Small intestine (tissue), 7 donors: ENCODE data around the gene FAM171A2. TPM values are rescaled to one million over a fixed set of nuclear protein-coding genes. Genes with fewer than 3 reads are reported as not detected.
"Not testable (repeated sequence)": the region's sequence is repeated elsewhere in the genome, so short reads cannot be mapped to it uniquely, and the experiment has no call there.

Source experiments
- DNase-seq, 2 donors: peaks; one replicate each; pipeline versions ENCODE4 v3.0.0 to v3.0.0-alpha.2; 2013
- FAIRE-seq: peaks from 2 replicates; lab custom pipeline; 2012; peaks lifted over from hg19 to GRCh38; lab: Jason Lieb, UNC
- H3K27ac ChIP-seq, 3 donors: one replicate each; pipeline ENCODE4 v1.5.1; 2013; ENCODE audit warnings: low read length in 2 of 3, mild to moderate bottlenecking in 2 of 3, control low read depth in 1 of 3, inconsistent platforms in 1 of 3, low read depth in 1 of 3, moderate library complexity in 1 of 3
- H3K27me3 ChIP-seq, 3 donors: one replicate each; pipeline ENCODE4 v1.6.1; 2013; ENCODE audit warnings: low read length in 3 of 3, inconsistent platforms in 1 of 3; ENCODE audit not compliant: control insufficient read depth in 3 of 3, insufficient read depth in 3 of 3
- H3K36me3 ChIP-seq, 3 donors: one replicate each; pipeline ENCODE4 v1.6.1; 2013; ENCODE audit warnings: low read length in 3 of 3, inconsistent platforms in 1 of 3, low read depth in 1 of 3, mild to moderate bottlenecking in 1 of 3, moderate library complexity in 1 of 3; ENCODE audit not compliant: control insufficient read depth in 3 of 3, insufficient read depth in 2 of 3
- H3K4me1 ChIP-seq, 3 donors: one replicate each; pipeline ENCODE4 v1.6.1; 2013; ENCODE audit warnings: low read length in 2 of 3, inconsistent platforms in 1 of 3, low read depth in 1 of 3, mild to moderate bottlenecking in 1 of 3, moderate library complexity in 1 of 3; ENCODE audit not compliant: control insufficient read depth in 3 of 3, insufficient read depth in 2 of 3
- H3K4me3 ChIP-seq, 3 donors: one replicate each; pipeline ENCODE4 v1.5.1; 2013; ENCODE audit warnings: low read length in 3 of 3, control low read depth in 1 of 3, inconsistent platforms in 1 of 3, low read depth in 1 of 3, mild to moderate bottlenecking in 1 of 3, moderate library complexity in 1 of 3
- H3K9me3 ChIP-seq, 2 donors: one replicate each; pipeline ENCODE4 v1.6.1; 2013; ENCODE audit warnings: low read depth in 1 of 2, low read length in 1 of 2; ENCODE audit not compliant: control insufficient read depth in 2 of 2, insufficient read depth in 1 of 2
- WGBS, 3 donors: extraction: QIAGEN DNeasy Blood & Tissue Kit; methylation state at CpG; one replicate each; pipeline ENCODE4 v1.1.7; 2013; 5-methylcytosine and 5-hydroxymethylcytosine counted together
- polyA plus RNA-seq, 4 donors: library from polyadenylated mRNA; stranded (reverse) in 3 of 4; unstranded in 1 of 4; fragments of 200-250 nt in 3 of 4; fragments of 120-200 nt in 1 of 4; gene quantifications; one replicate each; pipeline versions ENCODE4 v1.2.1 to v1.2.3, GENCODE V29; 2013
- donor health status: healthy with polysubstance abuse.
- donor health status: control.
- donor health status: control.
- donor health status: Bipolar disorder and iron deficiency.
- donor health status: healthy.

Gene FAM171A2
- polyA plus RNA-seq, 4 donors, result 0.87 to 3.1 TPM; not detected in 2

GRCh38 chr17:44338702-44339101 is 25.0 kb downstream of the FAM171A2 start:
- Histone ChIP-seq H3K27me3 (no peaks in the 10 kb centered on the region), H3K27ac (peak overlapping the region in 1 of 3 donors; percentile 79), H3K36me3 (no peaks in the 10 kb centered on the region), H3K9me3 (no peaks in the 10 kb centered on the region), H3K4me3 (no peak overlapping the region), H3K4me1 (peaks cover 0 to 32% (median 0%) of the 10 kb centered on the region in 3 donors)
- no peak for FAIRE-seq
- WGBS, 3 donors, result 35 to 52% (median 38%) methylated on average over 6 of the region's 6 CpGs
- DNase-seq, result peak in 1 of 2 donors; percentile 86

- Histone ChIP-seq H3K36me3 (no peaks in the 10 kb centered on the region), H3K27me3 (no peaks in the 10 kb centered on the region), H3K4me1 (peaks cover 0 to 27% (median 0%) of the 10 kb centered on the region in 3 donors), H3K4me3 (no peak overlapping the region), H3K9me3 (no peaks in the 10 kb centered on the region), H3K27ac (no peak overlapping the region)
- DNase-seq, result no peak
- 45 to 71% (median 65%) methylated on average over 5 of the region's 5 CpGs for WGBS, 3 donors
- no peak for FAIRE-seq
Measured at GRCh38 chr17:44335968-44336367, 27.7 kb downstream of the FAM171A2 start.

GRCh38 chr17:44335564-44335963 is 28.1 kb downstream of the FAM171A2 start:
- WGBS, 3 donors, result 78 to 86% (median 82%) methylated on average over 3 of the region's 3 CpGs
- FAIRE-seq (no peak), DNase-seq (no peak)
- Histone ChIP-seq H3K4me1 (peaks cover 0 to 26% (median 0%) of the 10 kb centered on the region in 3 donors), H3K27me3 (no peaks in the 10 kb centered on the region), H3K9me3 (no peaks in the 10 kb centered on the region), H3K4me3 (no peak overlapping the region), H3K27ac (no peak overlapping the region), H3K36me3 (no peaks in the 10 kb centered on the region)

GRCh38 chr17:44334727-44335126 is 28.9 kb downstream of the FAM171A2 start:
- no peak overlapping the region for H3K4me3 ChIP-seq
- no peak overlapping the region for H3K27ac ChIP-seq
- no peaks in the 10 kb centered on the region for H3K9me3 ChIP-seq
- H3K36me3 ChIP-seq, result no peaks in the 10 kb centered on the region
- no peaks in the 10 kb centered on the region for H3K27me3 ChIP-seq
- no peak for FAIRE-seq
- H3K4me1 ChIP-seq, result peaks cover 0 to 19% (median 0%) of the 10 kb centered on the region in 3 donors
- no peak for DNase-seq
- WGBS, 3 donors, result 40 to 44% (median 43%) methylated on average over 3 of the region's 3 CpGs

GRCh38 chr17:44334315-44334714 is 29.3 kb downstream of the FAM171A2 start:
- Histone ChIP-seq H3K4me1 (peaks cover 0 to 17% (median 0%) of the 10 kb centered on the region in 3 donors), H3K9me3 (no peaks in the 10 kb centered on the region), H3K4me3 (no peak overlapping the region), H3K27me3 (no peaks in the 10 kb centered on the region), H3K36me3 (no peaks in the 10 kb centered on the region), H3K27ac (no peak overlapping the region)
- FAIRE-seq (no peak), DNase-seq (no peak)
- WGBS, 3 donors, result 53 to 74% (median 68%) methylated on average over 2 of the region's 2 CpGs

GRCh38 chr17:44333371-44333770 is 30.3 kb downstream of the FAM171A2 start:
- no peaks in the 10 kb centered on the region for H3K27me3 ChIP-seq
- H3K9me3 ChIP-seq, result no peaks in the 10 kb centered on the region
- 44 to 57% (median 54%) methylated on average over 5 of the region's 5 CpGs for WGBS, 3 donors
- H3K27ac ChIP-seq, result no peak overlapping the region
- DNase-seq (peak in 1 of 2 donors; percentile 39), FAIRE-seq (no peak)
- peaks cover 0 to 8% (median 0%) of the 10 kb centered on the region in 3 donors for H3K4me1 ChIP-seq
- H3K4me3 ChIP-seq, result no peak overlapping the region
- H3K36me3 ChIP-seq, result no peaks in the 10 kb centered on the region

GRCh38 chr17:44331249-44331760 is 32.3 kb downstream of the FAM171A2 start:
- Histone ChIP-seq H3K4me1 (peaks cover 0 to 4% (median 0%) of the 10 kb centered on the region in 3 donors), H3K36me3 (no peaks in the 10 kb centered on the region), H3K27ac (no peak overlapping the region), H3K27me3 (no peaks in the 10 kb centered on the region), H3K9me3 (no peaks in the 10 kb centered on the region), H3K4me3 (no peak overlapping the region)
- DNase-seq (peak; percentile 87 to 91), FAIRE-seq (no peak)
- 2 to 4% (median 3%) methylated on average over 7 of the region's 7 CpGs for WGBS, 3 donors

- H3K4me3 ChIP-seq, H3K9me3 ChIP-seq, H3K27ac ChIP-seq, H3K4me1 ChIP-seq, H3K36me3 ChIP-seq, DNase-seq, FAIRE-seq, H3K27me3 ChIP-seq: not testable (repeated sequence)
- 86 to 94% (median 92%) methylated on average over 5 of the region's 5 CpGs for WGBS, 3 donors
Measured at GRCh38 chr17:44330263-44330662, 33.4 kb downstream of the FAM171A2 start.

- H3K4me1 ChIP-seq, H3K9me3 ChIP-seq, H3K4me3 ChIP-seq, H3K27me3 ChIP-seq, H3K36me3 ChIP-seq, H3K27ac ChIP-seq, FAIRE-seq, DNase-seq: not testable (repeated sequence)
- WGBS, 3 donors, result 89 to 92% (median 91%) methylated on average over 7 of the region's 7 CpGs
Measured at GRCh38 chr17:44329516-44329915, 34.1 kb downstream of the FAM171A2 start.
